HEK293T (cell line): ENCODE data around the gene AMELX.

Source experiments
- CTCF ChIA-PET: fragments of 350-600 bp; formaldehyde crosslinking; extraction: SDS; loops from one replicate; lab custom pipeline; 2021; ENCODE audit warnings: antibody characterized with exemption, inconsistent platforms; lab: Yijun Ruan, JAX
- POLR2A ChIA-PET: fragments of 350-600 bp; formaldehyde crosslinking; extraction: SDS; loops from one replicate; lab custom pipeline; 2020; ENCODE audit warnings: antibody characterized with exemption, inconsistent platforms; lab: Yijun Ruan, JAX
- DNase-seq: peaks from one replicate; pipeline ENCODE4 v3.0.0; 2012; ENCODE audit warnings: mixed read lengths; ENCODE audit errors: extremely low spot score
- ARNT ChIP-seq: fragments of 450-650 bp; IDR thresholded peaks from 2 replicates; pipeline ENCODE4 v1.6.1; 2017; ENCODE audit warnings: mild to moderate bottlenecking
- BHLHE40 ChIP-seq: fragments of 450-650 bp; IDR thresholded peaks from 2 replicates; pipeline ENCODE4 v1.6.1; 2016; ENCODE audit warnings: mild to moderate bottlenecking, moderate library complexity, borderline replicate concordance
- CTBP1 ChIP-seq: fragments of 450-650 bp; IDR thresholded peaks from 2 replicates; pipeline ENCODE4 v1.6.1; 2016; ENCODE audit warnings: borderline replicate concordance
- ELF4 ChIP-seq: fragments of 450-650 bp; IDR thresholded peaks from 2 replicates; pipeline ENCODE4 v1.6.1; 2017; ENCODE audit warnings: antibody characterized with exemption
- FOXA1 ChIP-seq: fragments of 450-650 bp; IDR thresholded peaks from 2 replicates; pipeline ENCODE4 v1.6.1; 2016; ENCODE audit warnings: mild to moderate bottlenecking
- FOXK2 ChIP-seq: fragments of 450-650 bp; IDR thresholded peaks from 2 replicates; pipeline ENCODE4 v1.6.1; 2016; ENCODE audit warnings: mild to moderate bottlenecking
- FOXM1 ChIP-seq: fragments of 450-650 bp; IDR thresholded peaks from 2 replicates; pipeline ENCODE4 v1.6.1; 2017; ENCODE audit warnings: mild to moderate bottlenecking, borderline replicate concordance
- HDGF ChIP-seq: fragments of 450-650 bp; IDR thresholded peaks from 2 replicates; pipeline ENCODE4 v1.6.1; 2017; ENCODE audit warnings: antibody characterized with exemption, borderline replicate concordance
- L3MBTL2 ChIP-seq: fragments of 450-650 bp; conservative IDR thresholded peaks from 2 replicates; pipeline ENCODE4 v1.6.1; 2016; ENCODE audit warnings: mild to moderate bottlenecking
- LEF1 ChIP-seq: fragments of 450-650 bp; IDR thresholded peaks from 2 replicates; pipeline ENCODE4 v1.6.1; 2017; ENCODE audit warnings: mild to moderate bottlenecking, borderline replicate concordance
- NFRKB ChIP-seq: fragments of 450-650 bp; IDR thresholded peaks from 2 replicates; pipeline ENCODE4 v1.6.1; 2016; ENCODE audit warnings: mild to moderate bottlenecking, moderate library complexity
- SP1 ChIP-seq: fragments of 450-650 bp; IDR thresholded peaks from 2 replicates; pipeline ENCODE4 v1.6.1; 2017
- SUZ12 ChIP-seq: fragments of 450-650 bp; IDR thresholded peaks from 2 replicates; pipeline ENCODE4 v1.6.1; 2016; ENCODE audit warnings: mild to moderate bottlenecking
- TARDBP ChIP-seq: fragments of 450-650 bp; IDR thresholded peaks from 2 replicates; pipeline ENCODE4 v1.6.1; 2016
- ZNF384 ChIP-seq: fragments of 450-650 bp; IDR thresholded peaks from 2 replicates; pipeline ENCODE4 v1.6.1; 2016
- TF ChIP-seq, protein P1 (sequence below): fragments of 450-650 bp; IDR thresholded peaks from 2 replicates; pipeline ENCODE4 v1.6.1; 2016

Gene AMELX

DNA sequence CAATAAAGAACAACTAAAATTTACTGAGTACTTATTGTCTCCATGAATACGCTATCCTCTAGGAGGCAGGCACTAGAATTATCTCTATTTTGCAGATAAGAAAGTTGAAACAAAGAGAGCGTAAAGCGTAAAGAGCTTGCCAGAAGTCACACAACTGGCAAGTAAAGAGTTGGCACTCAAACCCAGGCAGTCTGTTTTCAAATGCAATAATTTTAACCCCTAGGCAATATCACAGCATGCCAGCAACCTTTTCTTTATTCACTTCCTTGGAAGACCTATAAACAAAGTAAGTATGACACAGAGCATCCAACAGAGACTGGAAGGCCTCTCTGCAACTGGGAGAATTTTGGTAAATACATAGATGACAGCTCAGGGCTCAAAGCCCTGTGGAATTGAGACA, 23.2 kb upstream of the AMELX start:
- POLR2A ChIA-PET = no interaction called here
- TF ChIP-seq SP1 (no peak), TARDBP (no peak), L3MBTL2 (no peak), LEF1 (no peak), ELF4 (no peak), ZNF384 (no peak), BHLHE40 (no peak), NFRKB (no peak), FOXK2 (no peak), HDGF (no peak), FOXA1 (no peak), SUZ12 (no peak), CTBP1 (no peak), ARNT (no peak)
- TF ChIP-seq, protein P1, sequence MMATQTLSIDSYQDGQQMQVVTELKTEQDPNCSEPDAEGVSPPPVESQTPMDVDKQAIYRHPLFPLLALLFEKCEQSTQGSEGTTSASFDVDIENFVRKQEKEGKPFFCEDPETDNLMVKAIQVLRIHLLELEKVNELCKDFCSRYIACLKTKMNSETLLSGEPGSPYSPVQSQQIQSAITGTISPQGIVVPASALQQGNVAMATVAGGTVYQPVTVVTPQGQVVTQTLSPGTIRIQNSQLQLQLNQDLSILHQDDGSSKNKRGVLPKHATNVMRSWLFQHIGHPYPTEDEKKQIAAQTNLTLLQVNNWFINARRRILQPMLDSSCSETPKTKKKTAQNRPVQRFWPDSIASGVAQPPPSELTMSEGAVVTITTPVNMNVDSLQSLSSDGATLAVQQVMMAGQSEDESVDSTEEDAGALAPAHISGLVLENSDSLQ = no peak
- no peak for DNase-seq
- CTCF ChIA-PET = no interaction called here

DNA sequence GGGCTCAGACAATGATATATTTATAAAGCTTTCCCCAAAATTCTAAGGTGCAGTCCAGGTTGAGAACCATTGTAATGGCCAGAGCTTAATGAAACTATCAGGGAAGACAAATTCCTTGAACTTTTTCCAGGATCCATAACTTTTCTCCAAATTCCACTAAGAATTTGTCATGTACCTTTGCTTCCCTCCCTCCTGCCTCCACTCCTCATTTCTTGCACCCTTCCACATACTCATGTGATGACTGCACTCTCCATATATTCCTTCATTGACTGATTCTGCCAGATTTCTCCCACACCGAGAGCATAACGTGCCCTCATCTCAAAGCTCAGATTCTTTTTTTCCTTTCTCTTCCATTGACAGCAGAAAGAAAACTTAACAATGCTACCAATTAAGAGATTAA, 20.9 kb upstream of the AMELX start:
- no peak for DNase-seq
- CTCF ChIA-PET = interaction anchor here (0.6 kb wide), 1 partner anchor 59 kb away, joined by 3 read pairs; no protein-coding TSS in a partner anchor
- POLR2A ChIA-PET = no interaction called here
- TF ChIP-seq FOXK2 (no peak), BHLHE40 (no peak), TARDBP (no peak), FOXM1 (no peak), SP1 (no peak), LEF1 (no peak), ELF4 (no peak), HDGF (no peak), L3MBTL2 (no peak), ARNT (no peak), ZNF384 (no peak), CTBP1 (no peak), SUZ12 (no peak), FOXA1 (no peak), NFRKB (no peak)
- TF ChIP-seq, protein P1 = no peak

DNA sequence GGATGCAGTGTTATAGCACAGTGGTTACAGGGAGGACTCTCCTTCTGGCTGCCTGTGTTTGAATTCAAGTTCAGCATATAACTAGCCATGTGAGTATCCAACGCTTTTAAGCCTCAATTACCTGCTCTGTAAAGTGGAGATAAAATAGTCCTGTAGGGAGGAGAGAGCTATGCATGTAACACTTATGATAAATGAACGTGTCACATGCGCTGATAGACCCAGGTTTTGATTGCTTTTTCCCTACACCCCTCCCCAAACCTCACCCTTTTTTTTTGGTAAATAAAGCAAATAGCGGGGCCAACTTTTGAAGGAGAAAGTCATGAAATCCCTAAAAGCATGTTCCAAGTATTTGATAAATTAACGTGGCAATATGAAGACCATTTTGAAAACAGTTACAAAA, 20.4 kb upstream of the AMELX start:
- ChIA-PET POLR2A (no interaction called here), CTCF (interaction anchor here (0.6 kb wide), 1 partner anchor 59 kb away, joined by 3 read pairs; no protein-coding TSS in a partner anchor)
- TF ChIP-seq ARNT (no peak), LEF1 (no peak), FOXK2 (no peak), NFRKB (no peak), ELF4 (no peak), ZNF384 (no peak), L3MBTL2 (no peak), FOXM1 (no peak), FOXA1 (no peak), SP1 (no peak), SUZ12 (no peak)
- TF ChIP-seq, protein P1 = no peak
- DNase-seq = no peak

DNA sequence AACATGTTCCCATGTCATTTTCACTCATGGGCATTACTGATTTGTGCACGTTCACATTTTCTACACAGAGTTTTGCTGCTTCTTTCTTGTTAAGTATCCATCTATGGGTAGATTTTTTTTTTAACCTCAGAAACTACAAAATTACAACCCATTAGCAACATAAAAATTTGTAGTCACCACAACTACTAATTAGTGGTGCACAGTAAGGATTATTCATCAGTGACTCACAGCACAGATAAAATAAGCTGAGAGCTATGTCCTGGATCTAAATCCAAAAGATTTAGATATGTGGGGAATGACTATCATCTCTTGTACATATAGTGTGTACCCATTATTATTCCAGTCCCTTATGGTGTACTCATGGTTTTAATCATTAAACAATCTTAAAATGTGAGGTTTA, 19.7 kb upstream of the AMELX start:
- TF ChIP-seq ZNF384 (no peak), ARNT (no peak), CTBP1 (no peak), L3MBTL2 (no peak), BHLHE40 (no peak), SP1 (no peak), LEF1 (no peak), HDGF (no peak), TARDBP (no peak)
- TF ChIP-seq, protein P1 = no peak
- POLR2A ChIA-PET = no interaction called here
- CTCF ChIA-PET = no interaction called here
- DNase-seq = no peak

DNA sequence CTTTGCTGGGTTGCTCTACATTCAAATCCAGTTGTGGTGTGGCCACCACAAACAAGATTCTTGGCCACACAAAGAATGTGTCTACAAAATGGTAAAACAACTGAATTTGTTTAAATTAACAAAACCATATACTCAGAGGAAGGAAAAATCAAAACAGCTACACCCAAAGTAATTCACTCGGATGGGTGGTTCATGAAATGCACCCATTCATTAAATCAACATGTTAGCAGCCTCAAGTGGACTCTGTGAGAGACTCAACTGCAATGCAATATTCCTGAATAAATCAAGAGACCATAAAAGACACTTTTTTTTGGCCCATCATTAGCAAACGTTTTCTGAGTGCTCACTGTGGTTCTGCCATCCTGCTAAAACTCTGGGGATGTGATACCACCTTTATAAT, 11.2 kb upstream of the AMELX start:
- ChIA-PET POLR2A (no interaction called here), CTCF (no interaction called here)
- TF ChIP-seq FOXA1 = no peak
- TF ChIP-seq LEF1 = no peak
- no peak for TF ChIP-seq NFRKB
- TF ChIP-seq FOXM1 = no peak
- TF ChIP-seq CTBP1 = no peak
- TF ChIP-seq L3MBTL2 = no peak
- TF ChIP-seq ZNF384 = no peak
- TF ChIP-seq SUZ12 = no peak
- DNase-seq = no peak

DNA sequence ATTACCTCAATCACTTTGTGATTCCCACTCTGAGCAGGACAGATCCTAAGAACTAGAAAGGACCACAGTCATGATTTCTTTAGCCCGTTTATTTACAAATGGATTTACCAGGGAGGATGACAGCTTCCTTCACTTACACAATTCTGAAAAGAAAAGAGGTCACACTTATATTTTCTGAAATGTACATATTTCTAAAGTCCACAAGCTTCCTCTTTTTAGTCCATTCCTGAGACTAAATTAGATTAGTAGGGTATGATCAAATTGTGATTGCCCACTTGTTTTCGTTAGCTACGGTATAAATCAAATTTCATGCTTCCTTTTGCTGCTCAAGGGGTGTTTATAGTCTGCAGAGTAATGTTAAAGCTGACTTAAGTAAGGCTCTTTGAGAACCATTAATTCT, 7.6 kb upstream of the AMELX start:
- ChIA-PET CTCF (no interaction called here), POLR2A (no interaction called here)
- no peak for DNase-seq
- no peak for TF ChIP-seq ZNF384
- no peak for TF ChIP-seq FOXM1
- TF ChIP-seq LEF1 = no peak
- TF ChIP-seq BHLHE40 = no peak
- TF ChIP-seq TARDBP = no peak
- TF ChIP-seq ARNT = no peak
- no peak for TF ChIP-seq HDGF
- TF ChIP-seq ELF4 = no peak
- TF ChIP-seq FOXK2 = no peak
- no peak for TF ChIP-seq SP1
- TF ChIP-seq SUZ12 = no peak
- TF ChIP-seq, protein P1 = no peak
- no peak for TF ChIP-seq CTBP1
- TF ChIP-seq L3MBTL2 = no peak
- TF ChIP-seq FOXA1 = no peak
